HG02678 (cell line): ENCODE measurements around the gene FAR1.

Experiments
- ATAC-seq: cut with Tn5 transposase; IDR thresholded peaks from one replicate; pipeline ENCODE4 v1.9.1; 2021; ENCODE audit warnings: mild to moderate bottlenecking, moderate library complexity; ENCODE audit not compliant: unreplicated experiment

FAR1 gene

DNA sequence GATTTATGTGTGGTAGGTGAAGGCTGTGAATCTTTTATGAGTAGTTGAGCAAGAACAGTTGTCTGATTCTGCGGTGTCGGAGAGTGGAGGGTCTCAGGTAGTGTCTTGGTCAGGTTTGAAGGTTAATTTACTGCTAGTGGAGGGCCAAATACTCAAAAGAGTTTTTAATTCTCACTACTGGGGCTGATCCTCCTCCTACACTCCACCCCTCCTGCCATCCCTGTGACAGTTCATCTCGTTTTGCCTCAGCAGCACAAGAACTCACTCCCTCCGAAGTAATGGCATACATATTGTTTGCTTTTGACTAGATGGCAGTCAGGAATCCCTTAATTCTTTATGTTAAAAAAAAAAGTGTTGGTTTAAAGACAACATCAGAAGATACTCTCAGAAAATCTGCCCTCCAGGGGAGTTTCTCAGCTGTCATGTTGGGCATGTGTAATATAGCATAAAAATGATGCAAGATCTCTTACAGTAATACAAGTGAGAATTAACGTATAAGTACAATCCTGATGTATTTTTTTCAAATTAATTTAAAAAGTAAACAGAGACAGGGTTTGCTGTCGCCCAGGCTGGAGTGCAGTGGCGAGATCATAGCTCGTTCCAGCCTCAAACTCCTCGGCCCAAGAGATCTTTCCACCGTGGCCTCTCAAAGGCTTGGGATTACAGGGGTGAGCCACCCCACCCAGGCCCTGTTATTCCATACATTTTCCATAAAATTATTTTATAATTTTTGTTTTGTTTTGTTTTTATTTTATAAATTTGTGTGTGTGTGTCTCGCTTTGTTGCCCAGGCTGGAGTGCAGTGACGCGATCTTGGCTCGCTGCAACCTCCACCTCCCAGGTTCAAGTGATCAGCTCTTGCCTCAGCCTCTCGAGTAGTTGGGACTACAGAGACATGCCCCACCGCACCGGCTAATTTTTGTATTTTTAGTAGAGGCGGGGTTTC lies 1.3 kb downstream of the FAR1 start:
- ATAC-seq: no peak

DNA sequence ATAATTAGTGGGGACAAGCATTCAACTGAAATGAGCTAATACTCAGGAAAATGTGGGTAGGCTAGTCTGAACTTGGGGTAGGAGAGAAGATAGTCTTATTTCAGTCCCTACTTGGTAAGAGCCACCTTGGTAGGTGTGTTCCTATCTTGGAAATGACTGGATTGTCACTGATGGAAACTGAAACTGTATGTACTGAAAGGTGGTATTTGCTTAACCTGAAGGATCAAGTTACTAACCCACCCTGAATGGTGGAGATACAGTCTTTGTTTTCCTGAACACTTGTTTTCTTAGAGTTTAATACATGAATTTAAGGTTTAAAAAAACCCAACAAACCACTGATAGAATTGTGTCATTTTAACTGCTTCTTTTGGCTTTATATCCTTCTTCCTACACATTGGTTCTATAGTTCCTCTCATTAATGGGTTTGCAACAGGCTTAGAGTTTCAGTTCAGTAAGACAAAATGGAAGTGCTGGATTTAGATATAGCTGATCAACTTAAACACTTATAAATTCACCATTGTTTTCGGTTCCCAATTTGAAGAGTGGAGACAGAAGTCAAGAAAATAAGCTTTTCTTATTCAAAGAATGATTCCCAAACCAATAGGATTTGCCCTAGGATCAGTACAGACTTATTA lies 4.2 kb downstream of the FAR1 start:
- ATAC-seq: no peak

- no peak for ATAC-seq
These were observed 6.5 kb downstream of the FAR1 start for GRCh38 chr11:13674799-13675509.

GRCh38 chr11:13676576-13676975 lies 8.1 kb downstream of the FAR1 start:
- no peak for ATAC-seq

GRCh38 chr11:13679768-13680167 lies 11.3 kb downstream of the FAR1 start:
- no peak for ATAC-seq

DNA sequence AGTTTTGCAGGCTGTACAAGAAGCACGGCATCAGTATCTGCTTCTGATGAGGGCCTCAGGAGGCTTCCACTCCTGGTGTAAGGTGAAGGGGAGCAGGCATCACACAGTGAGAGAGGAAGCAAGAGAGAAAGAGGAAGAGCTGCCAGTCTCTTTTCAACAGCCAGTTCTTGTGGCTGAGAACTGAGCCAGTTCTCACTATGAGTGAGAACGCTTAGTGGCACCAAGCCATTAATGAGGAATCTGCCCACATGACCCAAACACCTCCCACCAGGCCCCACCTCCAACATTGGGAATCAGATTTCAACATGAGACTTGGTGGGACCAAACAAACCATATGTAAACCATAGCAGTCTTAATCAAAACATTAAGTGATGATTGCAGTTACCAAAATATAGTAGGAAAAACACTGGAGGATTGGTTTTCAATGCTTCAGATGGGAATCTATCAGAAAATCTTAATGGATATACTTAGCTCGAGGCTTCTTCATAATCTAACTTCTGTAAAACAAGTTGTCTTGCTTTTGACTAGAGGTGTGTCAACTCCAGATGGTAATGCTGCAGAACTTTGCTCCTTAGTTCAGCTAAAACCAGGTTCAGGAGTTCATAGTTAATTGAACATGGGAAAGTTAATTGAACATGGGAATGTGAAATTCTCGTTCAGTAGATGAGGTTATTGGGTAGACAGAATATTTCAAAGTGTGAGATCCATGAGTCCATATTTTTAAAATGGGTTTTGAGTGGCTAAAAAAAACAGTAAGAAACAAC lies 12.2 kb downstream of the FAR1 start:
- ATAC-seq: peak; percentile 84

DNA sequence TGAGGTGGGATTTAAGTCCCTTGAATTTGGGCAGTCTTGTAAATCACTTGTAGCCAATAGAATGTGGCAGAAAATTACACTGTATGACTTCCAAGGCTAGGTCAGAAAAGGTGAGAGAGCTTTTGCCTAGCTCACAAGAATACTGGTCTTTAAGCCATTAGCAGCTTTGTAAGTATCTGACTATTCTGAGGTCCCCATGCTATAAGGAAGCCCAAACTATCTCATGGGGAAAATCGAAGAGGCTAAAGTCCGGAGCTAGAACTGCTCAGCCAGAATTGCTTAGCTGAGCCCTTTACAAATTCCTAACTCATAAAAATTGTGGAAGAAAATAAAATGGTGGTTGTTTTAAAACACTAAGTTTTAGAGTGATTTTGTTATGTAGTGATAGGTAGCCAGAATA lies 13.0 kb downstream of the FAR1 start:
- no peak for ATAC-seq

GRCh38 chr11:13682212-13682611 lies 13.7 kb downstream of the FAR1 start:
- ATAC-seq: no peak

- no peak for ATAC-seq
These were observed 17.1 kb downstream of the FAR1 start for GRCh38 chr11:13685461-13686108.

GRCh38 chr11:13686776-13687175 lies 18.3 kb downstream of the FAR1 start:
- ATAC-seq: no peak

DNA sequence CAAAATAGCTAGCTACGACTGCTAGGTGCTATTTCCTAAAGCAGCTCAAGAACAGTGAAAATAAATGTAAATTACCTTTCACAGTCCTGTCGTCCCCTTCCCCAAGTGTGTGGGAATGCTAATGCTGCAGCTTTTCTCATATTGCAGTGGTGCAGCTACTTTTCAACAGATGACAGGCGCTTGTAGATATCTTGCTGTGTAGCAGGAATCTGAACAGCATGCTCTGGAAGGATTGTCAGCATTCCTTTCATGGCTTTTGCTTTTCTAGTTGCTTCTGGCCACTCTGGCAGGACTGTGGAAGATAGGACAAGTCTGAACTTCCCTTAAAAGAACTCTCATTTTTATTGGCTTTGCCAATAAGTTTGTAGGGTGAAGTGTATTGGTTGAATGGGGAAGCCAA lies 18.8 kb downstream of the FAR1 start:
- no peak for ATAC-seq

DNA sequence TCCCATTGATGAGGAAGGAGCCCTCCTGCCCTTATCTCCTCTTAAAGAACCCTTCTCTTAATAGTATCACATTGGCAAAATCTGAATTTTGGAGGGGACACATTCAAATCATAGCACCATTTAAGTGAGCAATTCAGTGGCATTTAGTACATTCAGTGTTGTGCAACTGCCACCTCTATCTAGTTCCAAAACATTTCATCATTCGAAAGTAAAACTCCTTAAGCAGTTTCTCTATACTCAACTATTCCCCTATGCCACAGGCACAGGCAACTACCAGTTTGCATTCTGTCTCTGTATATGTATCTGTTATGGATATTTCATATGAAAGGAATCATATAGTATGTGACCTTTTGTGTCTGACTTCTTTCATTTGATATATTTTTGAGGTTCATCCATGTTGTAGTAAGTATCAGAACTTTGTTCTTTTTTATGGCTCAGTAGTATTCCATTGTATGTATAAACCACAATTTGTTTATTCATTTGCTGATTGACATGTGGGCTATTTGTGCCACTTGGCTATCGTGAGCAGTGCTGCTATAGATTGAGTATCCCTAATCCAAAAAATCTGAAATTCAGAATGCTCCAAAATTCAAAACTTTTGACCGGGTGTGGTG lies 22.9 kb downstream of the FAR1 start:
- ATAC-seq: no peak

- ATAC-seq: no peak
These were observed 23.7 kb downstream of the FAR1 start for GRCh38 chr11:13692172-13692571.

- ATAC-seq: no peak
These were observed 25.6 kb downstream of the FAR1 start for GRCh38 chr11:13694115-13694514.

- no peak for ATAC-seq
These were observed 27.4 kb downstream of the FAR1 start for GRCh38 chr11:13695886-13696285.

GRCh38 chr11:13697710-13698109 lies 29.2 kb downstream of the FAR1 start:
- ATAC-seq: no peak

- no peak for ATAC-seq
These were observed 29.7 kb downstream of the FAR1 start for GRCh38 chr11:13698132-13698531.

DNA sequence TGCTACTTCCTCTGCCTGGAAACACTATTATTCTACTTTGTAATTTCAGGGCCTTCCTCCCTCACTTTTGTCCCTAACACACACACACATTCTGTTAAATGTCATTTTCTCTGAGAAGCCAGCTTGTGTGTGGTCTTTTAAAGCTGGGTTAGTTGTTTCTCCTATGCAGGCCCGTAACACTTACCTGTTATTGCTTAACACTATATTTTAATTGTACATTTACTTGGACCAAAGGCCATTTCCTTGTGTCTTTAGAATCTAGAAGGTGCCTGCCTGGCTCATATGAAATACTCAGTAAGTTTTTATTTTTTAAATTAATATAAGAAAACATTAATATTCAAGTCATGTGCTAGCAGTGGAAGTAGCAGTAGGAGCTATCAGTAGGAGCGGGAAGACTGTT lies 30.6 kb downstream of the FAR1 start:
- ATAC-seq: no peak

GRCh38 chr11:13699870-13700269 lies 31.4 kb downstream of the FAR1 start:
- no peak for ATAC-seq

DNA sequence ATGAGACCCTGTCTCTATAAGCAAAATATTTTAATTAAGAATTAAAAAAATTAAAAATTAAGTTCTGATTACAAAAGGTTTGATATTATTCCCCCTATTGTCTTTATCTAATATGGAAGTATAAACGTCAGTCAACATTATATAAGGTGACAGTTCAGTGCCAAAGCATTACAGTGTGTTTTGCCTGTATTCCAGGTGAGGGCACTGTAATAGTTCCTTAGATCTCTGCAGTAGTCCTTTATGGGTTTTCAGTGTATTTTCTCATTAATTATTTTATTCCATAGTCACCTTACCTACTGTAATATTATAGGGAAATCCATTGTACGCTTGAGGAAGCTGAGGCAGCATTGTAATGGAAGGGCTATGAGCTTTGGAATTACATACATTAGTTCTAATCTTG lies 33.0 kb downstream of the FAR1 start:
- ATAC-seq: no peak
